HG03095 (cell line): ENCODE results near the gene MED14.
A peak's percentile ranks its signal among the peaks of the same experiment; 100 is the strongest.
"Not testable (repeated sequence)": the region's sequence is repeated elsewhere in the genome, so short reads cannot be mapped to it uniquely, and the experiment has no call there.

Experiments
- ATAC-seq: cut with Tn5 transposase; IDR thresholded peaks from one replicate; pipeline ENCODE4 v1.9.1; 2021; ENCODE audit warnings: moderate library complexity; ENCODE audit not compliant: unreplicated experiment

Gene MED14

DNA sequence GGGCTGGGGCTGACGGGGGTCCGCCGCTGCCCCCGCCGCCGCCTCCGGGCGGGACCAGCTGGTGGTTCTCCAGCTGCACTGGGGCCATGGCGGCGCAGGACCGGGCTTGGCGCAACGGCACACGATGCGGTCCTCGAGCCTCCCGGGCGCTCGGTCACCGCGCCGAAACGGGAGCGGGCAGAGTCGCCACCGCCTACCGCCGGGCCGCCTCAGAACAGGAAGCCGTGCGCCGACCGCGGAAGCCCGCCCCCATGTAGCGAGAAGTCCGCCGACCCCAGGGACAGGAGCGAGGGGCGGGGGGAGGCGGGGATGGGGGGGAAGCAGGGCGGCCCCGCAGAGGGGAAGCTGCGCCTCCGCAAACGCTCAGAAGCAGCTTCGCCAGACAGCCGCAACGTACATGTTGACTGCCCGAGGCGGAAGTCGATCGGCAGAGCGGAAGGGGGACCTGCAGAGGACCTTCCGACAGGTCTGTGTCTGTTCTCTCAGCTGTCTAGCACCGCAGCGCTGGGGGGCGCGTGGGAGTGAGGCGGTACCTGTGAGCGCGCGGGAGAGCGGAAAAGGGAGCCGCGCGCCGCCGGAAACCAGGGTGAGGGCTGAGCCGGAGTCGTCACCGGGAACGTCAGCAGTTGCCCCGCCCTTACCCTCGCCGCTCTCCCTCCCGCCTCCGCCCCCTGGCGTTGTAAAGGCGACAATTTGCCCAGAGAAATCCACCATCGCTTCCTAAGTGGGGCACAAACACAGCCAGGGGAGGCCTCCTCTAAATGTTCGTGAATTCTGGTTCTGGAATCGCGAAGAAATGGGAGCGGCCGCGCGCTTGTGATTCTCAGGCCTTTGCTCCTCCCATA is at the start of gene MED14:
Gene MED14 (minus strand): TSS at position 218 of the 845 bp plus-strand sequence. CDS start 130 bp downstream, at position 88.
- ATAC-seq = peak; percentile 87

GRCh38 chrX:40784516-40785151 is 49.3 kb upstream of the MED14 start:
- ATAC-seq = no peak

DNA sequence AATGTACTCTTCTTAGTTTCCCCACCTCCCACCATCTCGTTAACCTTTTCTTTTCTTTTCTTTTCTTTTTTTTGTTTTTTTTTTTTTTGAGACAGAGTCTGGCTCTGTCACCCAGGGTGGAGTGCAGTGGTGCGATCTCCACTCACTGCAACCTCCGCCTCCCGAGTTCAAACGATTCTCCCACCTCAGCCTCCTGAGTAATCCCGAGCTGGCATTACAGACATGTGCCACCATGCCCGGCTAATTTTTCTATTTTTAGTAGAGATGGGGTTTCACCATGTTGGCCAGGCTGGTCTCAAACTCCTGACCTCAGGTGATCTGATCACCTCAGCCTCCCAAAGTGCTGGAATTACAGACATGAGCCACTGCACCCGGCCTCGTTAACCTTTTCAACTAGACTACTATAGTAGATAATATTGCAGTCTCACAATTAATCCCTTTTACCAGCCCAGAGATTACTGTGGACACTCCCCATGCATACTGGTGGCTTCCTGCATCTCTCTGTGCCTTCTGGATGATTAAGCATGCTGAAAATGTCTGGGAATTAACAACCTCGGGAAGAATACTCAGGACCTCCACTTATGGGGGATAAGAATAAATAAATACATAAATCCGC is 47.4 kb upstream of the MED14 start:
- not testable (repeated sequence) for ATAC-seq

DNA sequence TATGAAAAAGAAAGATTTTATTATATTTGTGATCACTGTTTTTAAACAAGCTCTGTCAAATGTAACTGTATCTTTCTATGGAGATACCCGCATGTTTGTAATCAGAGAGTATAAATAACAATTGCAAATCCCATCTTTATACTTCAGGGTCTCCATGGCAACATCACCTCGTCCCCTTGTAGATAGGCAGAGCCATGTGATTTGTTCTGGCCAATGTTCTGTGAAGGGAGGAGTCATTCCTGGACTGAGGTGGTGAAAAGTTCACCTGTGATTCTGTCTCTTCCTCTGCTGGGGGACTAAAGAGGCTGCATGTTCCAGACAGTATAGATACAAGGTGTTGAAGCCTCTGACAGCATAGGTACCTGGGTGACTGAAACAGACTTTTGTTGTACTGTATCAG is 45.6 kb upstream of the MED14 start:
- no peak for ATAC-seq

- ATAC-seq = no peak
Measured at GRCh38 chrX:40780082-40780481, 44.7 kb upstream of the MED14 start.

- no peak for ATAC-seq
Measured at GRCh38 chrX:40778861-40779575, 43.7 kb upstream of the MED14 start.

GRCh38 chrX:40773809-40774208 is 38.5 kb upstream of the MED14 start:
- ATAC-seq = no peak

- ATAC-seq = no peak
Measured at GRCh38 chrX:40773188-40773587, 37.8 kb upstream of the MED14 start.

DNA sequence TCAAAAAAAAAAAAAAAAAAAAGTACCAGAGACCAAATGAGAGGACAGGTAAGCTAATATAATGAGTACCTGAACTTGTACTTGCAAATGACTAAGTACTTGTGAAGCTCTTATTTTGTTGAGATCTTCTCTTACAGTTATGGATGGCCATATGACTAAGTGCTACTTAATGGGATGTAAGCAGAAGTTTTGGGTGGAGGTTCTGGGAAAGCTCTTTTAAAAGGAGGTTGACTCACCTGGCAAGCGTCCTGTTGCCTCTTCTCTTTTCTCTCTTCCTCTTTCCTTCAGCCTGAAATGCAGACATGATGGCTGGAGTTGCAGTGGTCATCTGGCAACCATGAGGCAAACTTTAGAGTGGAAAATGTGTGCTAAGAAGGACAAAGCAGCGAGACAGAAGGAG is 36.9 kb upstream of the MED14 start:
- ATAC-seq = no peak

DNA sequence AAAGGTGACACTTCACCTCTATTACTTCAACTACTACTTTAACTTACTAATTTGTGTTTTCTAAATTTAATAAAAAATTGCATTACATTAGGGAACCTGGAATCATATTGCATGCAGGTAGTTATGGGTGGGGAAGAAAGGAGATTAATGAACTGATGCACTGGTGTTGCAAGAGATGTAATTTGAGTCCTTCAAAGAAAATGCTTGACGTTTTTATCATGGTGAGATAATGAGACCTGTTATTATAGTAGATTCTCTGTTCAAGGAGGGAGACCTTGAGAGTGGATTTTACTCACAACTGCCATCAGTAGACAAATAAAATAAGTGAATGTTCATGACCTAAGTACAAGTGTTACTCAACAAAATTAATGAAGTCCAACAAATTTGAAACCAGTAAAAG is 26.4 kb upstream of the MED14 start:
- no peak for ATAC-seq

DNA sequence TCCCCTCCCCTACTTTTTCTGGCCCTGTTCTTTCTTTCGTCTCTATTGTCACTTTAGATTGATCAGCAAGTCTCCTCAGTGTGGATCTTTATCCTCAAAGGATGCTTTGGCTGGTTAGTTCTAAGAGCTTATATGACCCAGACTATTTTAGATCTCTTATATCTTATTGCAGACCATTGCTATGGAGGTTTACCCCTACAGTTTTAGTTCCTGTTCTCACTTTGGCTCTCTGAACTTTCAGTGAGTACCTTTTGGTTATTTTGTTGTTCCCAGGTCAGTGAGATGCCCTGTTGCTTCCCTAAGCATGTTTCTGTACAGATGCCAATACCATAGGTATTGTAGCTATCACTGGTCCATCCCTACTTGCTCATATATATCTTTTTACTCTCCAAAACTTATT is 24.0 kb upstream of the MED14 start:
- no peak for ATAC-seq

DNA sequence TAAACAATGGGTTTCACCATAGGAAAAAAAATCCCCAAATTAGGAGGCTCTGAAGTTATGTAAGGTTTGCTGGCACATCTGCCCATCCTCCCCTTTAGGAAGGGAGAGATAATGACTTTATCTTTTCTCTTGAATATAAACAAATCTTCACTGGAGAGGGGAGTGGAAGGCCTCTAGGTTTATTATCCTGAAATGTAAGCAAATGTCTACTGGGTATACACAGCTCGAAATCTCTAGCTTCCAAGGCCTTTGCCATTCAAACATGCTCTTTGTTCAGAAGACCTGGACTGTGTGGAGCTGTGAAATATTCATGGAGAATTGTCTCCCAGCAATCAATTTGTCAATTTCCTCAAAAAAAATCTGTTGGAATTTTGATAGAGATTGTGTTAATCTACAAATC is 21.7 kb upstream of the MED14 start:
- ATAC-seq = no peak

- no peak for ATAC-seq
Measured at GRCh38 chrX:40755291-40756249, 20.2 kb upstream of the MED14 start.

DNA sequence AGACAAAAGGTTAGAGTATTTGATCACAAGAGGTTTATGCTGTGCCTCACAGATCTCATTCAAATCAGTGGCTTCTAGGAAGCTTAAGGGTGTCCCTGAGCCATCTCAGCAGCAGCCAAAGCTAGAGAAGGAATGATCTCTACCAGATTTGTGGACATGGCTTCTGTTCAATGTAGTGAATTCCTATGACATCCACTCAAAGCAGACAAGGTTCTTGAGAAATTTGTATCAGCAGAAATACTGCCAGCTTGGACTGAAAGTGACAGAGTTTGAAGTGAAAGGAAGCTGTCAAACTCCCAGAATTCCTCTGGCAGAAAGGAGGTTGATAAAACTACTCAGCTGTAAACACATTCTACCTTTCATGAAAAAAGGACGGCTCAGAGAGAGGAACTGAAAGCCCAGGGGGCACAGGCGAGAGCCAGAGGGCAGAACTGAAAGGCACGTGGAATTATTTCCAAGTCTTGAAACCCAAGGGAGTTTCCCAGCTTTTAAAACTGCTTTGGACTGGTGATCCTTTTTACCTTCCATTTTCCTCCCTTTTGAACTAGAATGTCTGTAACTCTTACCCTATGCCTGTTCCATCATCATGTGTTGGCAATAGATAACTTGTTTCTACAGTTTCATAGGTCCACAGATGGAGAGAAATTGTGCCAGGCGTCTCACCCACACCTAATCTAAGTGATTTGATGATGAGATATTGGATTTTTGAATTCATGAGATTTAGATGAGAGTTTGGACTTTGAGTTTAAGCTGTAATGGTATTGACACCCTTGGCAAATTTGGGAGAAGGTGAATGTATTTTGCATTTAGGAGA is 14.5 kb upstream of the MED14 start:
- ATAC-seq = no peak

DNA sequence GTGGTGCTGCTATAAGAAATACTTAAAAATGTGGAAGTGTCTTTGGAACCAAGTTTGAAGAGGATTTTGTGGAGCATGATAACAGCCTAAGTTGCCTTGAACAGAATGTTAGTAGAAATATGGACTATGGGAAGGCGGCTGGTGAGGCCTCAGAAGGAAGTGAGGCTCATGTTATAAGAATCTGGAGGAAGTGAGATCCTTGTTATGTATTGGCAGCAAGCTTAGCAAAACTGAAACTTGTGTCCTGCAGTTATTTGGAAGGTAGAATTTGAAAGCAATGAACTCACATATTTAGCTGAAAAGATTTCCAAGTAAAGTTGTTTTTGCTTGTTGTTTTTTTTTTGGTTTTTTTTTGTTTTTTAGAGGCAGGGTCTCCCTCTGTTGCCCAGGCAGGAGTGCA is 13.6 kb upstream of the MED14 start:
- no peak for ATAC-seq

DNA sequence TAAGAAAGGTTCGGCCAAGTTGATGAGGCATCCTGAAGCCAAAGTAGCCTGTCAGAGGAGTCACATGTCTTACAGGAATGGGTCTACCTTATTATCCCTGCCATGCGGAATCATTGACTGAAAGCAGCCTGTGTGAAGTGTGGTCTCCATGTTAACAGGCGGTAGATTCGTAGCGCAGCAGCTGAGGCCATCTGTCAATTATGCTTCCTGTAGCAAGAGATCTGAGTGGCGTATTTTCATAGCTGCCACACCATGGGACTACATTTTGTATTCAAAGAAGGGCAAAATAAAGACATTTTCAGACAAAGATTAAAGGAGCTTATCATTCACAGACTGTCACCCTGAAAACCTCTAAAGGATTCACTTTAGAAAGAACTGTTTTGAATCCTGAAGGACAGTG is 11.2 kb upstream of the MED14 start:
- no peak for ATAC-seq

GRCh38 chrX:40736170-40736505 is 796 bp upstream of the MED14 start:
- ATAC-seq = no peak

GRCh38 chrX:40734971-40735324 is 394 bp downstream of the MED14 start:
- ATAC-seq = no peak

GRCh38 chrX:40733706-40734105 is 1.6 kb downstream of the MED14 start:
- ATAC-seq = no peak

DNA sequence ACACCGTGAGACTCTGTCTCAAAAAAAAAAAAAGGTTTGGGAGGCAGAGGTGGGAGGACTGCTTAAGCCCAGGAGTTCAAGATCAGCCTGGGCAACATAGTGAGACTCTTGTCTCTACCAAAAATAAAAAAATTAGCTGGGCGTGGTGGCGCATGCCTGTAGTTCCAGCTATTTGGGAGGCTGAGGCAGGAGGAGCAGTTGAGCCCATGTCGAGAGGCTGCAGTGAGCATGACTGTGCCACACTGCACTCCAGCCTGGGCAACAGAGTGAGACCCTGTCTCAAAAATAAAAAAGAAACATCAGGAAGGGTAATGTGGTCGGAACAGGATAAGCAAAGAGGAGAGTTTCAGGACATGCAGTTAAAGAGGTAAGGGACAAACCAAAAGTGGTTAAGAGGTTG is 2.8 kb downstream of the MED14 start:
- not testable (repeated sequence) for ATAC-seq
